GM19328 (cell line): ENCODE data around the gene ROPN1L.

ENCODE experiments used
- ATAC-seq: cut with Tn5 transposase; IDR thresholded peaks from one replicate; pipeline ENCODE4 v1.9.1; 2021; ENCODE audit warnings: mild to moderate bottlenecking, moderate library complexity; ENCODE audit not compliant: unreplicated experiment

The ROPN1L gene

DNA sequence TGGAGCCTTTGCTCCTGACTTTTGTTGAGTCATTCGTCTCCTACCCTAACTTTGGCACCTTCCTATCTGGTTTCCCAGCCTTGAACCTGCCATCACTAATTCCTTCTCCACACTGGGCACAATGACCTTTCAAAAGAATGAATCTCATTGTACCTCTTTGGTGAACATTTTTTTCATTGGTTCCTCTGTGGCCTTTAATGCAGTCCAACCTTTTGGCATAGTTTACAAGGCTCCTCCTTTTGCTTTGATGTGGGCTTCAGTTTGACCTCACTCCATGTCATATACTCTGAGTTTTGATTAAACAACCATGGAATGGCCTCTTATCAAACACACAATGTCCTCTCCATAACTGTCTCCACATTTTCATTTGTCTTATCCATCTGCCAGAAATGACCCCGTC, 14.5 kb upstream of the ROPN1L start:
- ATAC-seq: no peak

DNA sequence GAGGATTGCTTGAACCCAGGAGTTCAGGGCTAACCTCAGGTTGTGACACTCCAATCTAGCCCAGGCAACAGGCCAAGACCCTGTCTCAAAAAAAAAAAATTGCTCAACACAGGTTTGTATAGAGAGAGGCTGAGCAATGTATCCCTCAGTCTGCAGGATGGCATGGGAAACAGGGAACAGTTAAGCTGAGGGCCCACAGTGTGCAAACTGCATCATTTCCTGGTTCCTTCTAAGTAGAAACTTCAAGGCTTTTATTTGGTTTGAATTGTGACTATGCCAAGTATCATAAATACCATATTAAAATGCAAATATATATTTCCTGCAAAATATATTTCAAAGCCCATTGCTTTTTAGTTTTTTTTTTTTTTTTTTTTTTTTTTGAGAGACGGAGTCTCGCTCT, 13.7 kb upstream of the ROPN1L start:
- ATAC-seq: no peak

DNA sequence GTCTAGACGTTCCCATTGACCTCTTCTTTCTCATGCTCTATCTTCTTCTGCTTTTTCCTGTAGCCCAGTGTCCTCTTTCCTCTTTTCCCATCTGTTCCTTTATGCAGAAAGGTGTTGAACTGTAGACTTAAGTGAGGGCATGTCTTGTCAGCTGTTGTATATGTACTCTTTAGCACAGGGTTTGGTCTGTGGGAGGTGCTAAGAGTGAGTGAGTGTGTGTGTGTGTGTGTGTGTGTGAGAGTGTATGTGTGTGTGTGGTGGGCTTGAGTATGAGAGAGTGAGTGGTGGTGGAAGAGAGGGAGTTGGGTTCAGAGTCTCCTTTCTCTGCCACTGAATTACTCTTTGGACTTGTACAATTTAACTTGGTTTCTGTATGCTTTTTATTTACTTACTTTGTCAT, 10.3 kb upstream of the ROPN1L start:
- ATAC-seq: no peak

DNA sequence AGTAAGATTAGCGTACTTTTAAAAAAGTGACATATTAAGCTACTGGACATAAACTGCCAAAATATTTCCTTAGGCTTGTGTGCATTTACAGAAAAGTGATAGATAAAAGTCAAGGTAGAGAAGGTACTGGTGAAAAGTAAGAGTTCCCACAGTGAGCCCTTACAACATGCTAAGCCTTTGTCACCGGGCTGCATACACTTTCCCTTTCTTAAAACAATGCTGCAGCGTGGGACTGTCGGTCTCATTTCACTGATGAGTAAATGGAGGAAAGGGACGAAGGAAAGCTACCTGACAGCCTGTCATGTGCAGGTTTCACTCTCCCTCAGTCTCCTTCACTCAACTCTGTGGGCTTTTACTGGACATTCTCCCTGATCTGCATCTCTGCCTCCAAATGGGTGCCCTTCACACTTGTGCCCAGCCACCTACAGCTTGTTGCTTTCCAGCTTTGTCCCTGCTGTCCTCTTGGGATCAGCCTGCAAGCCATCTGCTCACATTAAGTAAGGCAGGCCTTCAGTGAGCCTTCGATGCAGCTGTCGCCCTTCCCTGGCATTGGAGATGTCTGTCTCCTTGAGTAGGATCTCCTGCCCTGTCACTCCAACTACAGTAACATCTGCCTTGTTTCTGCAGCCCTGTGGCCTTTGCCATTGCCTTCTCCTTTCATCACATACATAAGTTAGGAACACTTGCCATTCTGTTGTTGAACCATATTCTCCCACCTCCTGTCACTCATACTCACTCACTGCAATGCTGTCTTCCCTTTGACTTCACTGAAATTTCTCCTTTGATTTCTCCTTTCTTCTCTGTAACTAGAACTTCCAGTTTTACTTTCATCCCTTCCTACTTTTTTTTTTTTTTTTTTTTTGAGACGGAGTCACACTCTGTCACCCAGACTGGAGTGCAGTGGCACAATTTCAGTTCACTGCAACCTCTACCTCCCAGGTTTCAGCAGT, 9.3 kb upstream of the ROPN1L start:
- ATAC-seq: no peak

DNA sequence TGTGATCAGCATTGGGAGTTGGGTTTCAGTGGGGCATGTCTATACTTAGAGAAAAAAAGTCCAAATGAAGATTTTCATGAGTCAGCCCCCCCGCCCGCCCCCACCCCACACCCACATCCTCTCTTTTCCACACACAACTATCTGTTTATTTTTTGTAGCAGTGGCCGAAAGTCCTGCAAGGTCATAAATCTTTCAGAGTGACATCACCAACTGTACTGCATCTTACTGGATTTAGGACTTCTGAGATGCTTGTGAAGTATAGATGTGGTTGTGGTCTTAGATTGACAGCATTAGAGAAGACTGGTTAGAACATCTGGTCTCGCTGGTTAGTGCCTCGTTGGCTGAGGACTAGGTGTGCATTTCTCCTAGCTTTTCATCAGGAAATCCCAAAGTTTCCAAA, 7.3 kb upstream of the ROPN1L start:
- ATAC-seq: no peak

DNA sequence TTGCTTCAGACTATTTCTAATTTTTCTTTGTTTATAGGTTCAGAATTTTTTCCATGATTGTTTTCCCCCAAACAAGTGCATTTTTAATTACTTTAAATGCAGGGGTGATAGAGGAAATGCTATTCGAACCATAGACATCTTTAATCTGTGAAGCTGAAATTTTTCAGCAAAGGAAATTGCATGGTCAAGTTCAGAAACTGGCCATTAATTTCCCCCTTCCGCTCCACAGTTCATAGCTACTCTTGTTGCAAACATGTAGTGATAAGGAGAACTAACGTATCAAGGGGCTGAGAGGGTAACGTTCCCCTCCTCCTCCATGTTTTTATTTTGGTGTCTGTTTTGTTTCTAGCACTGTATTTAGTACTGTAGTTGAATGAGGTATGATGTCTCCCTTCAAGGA, 3.4 kb upstream of the ROPN1L start:
- ATAC-seq: no peak

DNA sequence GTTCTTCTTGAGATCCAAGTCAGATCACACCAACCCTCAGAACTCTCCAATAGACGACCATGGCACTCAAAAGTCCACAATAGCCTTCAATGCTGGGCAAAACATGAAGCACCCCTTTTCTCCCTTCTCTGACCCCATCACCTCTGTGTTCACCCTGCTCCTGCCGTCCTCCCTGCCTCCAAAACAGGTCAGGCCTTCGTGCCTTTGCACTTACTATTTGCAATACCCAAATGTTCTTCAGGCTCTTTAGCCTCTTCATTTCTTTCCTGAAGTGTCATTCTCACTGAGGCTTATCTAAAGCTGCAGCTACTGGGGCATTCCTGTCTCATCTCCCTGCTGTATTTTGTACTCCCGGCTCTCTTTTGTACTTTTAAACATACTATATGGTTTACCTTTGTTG, 2.0 kb upstream of the ROPN1L start:
- ATAC-seq: no peak

DNA sequence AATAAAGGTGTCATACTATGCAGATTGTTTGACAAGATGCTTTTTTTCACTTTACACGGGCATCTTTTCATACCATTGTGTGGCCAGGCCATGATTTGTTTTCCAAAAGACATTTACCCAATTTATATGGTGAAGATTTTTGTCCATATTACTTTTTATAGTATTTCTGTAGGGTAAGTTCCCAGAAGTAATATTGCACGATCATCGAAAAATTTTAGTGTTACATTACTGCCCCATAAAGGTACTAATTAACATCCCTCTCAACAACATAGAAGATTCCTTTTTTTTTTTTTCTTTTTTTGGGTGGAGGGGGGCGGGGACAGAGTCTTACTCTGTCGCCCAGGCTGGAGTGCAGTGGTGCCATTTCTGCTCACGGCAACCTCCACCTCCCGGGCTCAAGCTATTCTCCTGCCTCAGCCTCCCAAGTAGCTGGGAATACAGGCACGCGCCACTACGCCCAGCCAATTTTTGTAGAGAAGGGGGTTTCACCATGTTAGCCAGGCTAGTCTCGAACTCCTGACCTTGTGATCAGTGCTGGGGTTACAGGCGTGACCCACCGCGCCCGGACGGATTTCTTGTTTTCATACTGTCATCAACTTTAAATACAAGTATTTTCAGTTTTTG, 1.2 kb upstream of the ROPN1L start:
- no peak for ATAC-seq

DNA sequence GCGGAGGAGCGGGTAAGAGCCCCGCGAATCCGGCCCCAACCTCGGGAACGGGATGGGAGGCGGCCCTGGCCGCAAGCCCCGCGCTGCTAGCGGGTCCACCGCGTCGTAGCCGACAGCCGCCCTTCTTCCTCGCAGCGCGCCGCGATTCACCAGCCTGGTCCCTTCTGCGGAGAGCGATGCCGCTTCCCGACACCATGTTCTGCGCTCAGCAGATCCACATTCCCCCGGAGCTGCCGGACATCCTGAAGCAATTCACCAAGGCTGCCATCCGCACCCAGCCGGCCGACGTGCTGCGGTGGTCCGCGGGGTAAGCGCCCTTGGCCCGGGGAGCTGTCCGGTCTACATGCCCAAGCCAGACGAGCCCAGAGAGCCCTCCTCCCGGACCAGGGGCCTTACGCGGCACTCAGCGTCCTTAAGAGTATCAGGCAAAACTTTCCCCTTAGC, 335 bp downstream of the ROPN1L start:
- peak; percentile 46 for ATAC-seq

DNA sequence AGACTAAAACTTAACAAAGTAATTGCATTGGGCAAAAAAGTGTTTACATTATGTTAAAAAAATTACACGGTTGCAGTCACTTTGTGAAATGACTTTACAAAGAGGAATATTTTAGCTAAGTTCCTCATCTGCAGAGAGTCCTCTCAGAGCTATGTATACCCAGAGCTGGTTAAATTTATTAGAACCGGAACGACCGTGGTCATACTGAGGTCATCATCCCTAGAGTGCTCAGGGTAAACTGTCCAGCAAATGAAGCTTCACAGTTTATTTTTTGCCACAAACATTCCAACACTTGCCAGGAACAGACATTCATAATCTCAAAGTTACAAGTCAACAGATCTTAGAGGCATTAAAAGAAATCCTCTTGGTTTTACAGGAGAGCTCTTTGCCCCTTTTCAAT, 897 bp downstream of the ROPN1L start:
- ATAC-seq: no peak

DNA sequence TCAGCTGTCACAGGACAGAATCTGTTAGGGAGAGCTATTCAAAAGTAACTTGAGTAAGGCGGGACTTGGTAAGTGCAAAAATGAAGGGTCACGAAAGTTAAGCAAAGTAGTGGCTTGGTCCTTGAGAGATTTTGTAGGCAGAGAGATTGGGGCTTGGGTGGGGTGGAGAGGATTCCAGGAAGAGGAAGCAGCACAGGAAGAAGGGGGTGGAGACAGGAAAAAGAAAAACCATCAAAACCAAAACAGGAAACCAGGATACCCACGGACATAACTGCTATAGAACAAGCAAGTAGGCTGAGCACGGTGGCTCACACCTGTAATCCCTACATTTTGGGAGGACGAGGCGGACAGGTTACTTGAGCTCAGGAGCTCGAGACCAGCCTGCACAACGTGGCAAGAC, 3.7 kb downstream of the ROPN1L start:
- no peak for ATAC-seq

DNA sequence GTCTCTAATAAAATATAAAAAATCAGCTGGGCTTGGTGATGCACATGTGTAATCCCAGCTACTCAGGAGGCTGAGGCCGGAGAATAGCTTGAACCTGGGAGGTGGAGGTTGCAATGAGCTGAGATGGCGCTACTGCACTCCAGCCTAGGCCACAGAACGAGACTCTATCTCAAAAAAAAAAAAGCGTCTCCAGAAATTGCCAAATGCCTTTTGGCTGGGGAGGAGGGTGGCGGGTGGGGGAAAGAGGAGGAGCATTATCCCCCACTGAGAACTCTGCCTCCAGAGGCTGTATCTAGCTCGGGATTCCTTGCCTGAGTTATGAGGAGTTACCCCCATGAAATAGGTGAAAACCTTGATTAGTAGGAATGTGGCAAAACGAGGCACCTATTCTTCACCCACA, 4.8 kb downstream of the ROPN1L start:
- no peak for ATAC-seq

DNA sequence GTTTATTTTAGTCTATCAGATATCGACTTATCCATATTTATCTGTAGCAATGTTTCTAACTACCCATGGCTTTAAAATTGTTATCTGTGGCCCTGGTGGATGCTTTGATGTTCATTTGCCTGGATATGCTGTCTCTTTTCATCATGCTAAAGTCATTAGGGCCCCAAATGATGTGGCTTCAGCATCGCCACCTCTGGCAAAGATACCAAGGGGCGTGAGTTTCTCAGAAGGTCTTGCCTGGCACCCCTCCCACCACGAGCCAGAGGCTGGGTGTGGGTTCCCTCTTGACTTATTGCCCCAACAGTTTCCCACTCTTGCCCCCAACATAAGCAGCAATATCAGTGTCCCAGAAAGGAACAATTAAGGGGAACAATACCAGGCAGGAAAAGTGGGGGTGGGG, 5.4 kb downstream of the ROPN1L start:
- ATAC-seq: no peak

DNA sequence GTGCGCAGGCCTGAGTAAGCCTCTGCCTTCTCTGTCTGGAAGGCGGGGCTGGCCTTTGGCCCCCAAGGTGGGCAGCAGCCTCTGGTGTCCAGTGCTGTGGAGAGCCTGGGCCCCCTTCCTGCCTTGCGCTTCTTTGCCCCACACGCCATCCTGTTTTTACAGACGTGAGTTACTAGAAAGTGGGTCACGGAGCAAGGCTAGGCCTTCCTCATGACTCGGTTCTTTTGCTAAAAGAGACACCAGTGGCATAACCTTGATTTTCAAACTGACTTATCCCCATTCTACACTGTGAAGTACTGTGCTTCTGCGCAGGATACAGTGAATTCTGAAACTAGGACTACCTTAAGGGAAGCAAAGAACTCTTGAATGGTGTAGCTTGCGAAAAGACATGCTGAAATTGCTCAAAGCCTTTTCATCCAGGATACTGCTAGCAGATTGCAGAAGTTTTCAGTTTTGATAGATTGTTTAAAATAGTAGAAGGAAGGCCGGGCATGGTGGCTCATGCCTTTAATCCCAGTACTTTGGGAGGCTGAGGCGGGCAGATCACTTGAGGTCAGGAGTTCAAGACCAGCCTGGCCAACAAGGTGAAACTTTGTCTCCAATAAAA, 7.2 kb downstream of the ROPN1L start:
- ATAC-seq: no peak

DNA sequence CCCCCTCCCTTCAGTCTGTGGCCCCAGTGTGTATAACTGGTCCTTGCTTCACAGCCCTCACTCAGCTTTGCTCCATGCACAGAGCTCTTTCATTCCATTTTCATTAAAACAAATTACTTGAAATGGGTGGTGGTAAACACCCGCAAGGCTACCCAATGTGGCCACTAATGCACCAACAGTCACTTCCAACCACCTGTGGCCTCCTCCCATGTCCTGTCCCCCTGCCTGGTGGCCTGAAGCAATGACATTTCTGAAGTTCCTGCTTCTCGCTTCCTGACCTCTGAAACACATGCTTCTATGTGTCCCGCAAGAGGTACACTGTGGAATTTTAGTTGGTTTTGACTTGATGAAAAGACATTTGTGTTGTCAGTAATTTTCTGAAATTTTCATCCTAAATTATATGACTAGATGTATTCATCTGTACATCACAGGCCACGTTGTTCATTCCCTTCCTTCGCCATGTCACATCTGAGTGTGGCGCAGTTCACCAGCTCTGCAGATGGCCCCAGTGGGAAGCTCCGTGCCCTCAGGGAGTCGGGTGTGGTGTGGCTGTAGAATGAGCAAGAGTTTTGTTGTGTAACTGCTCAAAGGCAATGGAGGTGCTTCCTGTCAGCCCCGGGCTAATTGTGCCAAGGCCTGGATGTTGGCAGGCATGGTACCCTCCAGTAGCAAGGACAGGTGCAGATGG, 9.6 kb downstream of the ROPN1L start:
- ATAC-seq: no peak

DNA sequence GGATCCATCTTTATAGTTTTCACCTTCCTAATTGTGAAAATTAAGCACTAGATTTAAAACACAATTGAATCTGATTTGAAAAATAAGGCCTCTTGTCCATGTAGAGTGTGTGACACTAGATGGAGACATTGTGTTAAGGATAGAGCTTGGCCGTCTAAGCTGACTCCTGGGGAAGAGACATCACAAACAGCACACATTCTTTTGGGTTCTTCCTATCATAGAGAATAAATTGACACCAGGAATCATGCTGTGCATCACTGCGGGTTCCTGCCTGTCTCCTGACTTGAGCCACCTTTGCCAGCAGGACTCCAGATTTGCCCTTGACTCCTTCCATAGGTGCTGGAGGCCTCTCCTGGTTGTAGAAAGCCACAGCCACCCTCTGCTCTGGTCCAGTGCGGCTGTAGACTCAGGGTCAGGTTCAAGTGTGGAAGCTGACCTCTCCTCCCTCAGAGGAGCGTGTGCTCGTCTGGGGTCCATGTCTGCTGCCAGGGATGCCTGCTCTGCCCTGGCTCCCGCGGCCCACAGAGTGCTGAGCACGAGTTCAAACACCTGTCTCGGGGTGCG, 11.2 kb downstream of the ROPN1L start:
- peak; percentile 66 for ATAC-seq

DNA sequence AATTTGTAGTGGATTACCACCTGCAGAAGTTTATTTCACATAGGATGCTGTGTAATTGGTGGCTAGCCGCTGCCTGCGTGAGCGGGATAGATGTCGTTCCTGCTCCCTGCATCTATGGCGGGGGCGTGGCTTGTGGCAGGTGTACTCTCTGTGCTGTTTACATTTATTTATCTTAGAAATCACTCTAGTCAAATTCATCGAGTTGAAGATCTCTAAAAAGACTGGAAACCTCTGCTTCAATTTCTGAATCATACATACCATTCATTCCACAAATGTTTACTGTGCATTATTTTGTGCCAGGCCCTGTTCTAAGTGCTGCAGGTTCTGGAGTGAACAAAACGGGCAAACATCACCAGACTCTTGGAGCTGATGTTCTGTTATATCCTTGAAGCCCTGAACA, 11.9 kb downstream of the ROPN1L start:
- ATAC-seq: no peak

DNA sequence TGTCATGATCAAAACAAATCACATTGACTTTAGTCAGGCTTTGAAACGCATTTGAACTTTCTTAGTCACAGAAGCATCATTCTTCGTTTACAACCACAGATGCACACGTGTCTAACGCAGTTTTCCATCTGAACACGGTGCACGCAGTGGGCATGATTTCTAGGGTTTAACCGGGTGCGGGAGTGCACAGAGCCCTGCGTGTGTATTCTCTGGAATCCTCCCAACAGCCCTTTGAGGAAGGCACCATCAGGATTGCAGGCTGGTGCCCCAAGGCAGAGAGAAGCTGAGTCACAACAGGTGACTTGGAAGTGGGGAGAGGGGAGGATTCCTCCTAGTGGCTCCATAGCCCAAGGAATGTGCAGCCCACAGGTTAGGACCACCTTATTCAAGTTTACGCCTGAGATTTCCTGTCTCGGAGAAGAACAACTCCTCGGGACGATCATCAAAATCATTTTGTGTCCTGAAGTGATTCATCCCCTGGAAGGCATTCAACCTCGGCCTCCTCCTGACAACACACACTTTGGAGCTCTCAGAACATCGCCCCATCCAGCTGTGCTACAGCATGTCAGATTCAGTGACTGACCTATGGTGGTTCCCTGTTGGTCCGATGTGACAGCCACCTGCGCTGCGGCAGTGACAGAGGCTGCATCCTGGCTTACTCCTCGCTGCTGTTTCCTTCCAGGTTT, 13.1 kb downstream of the ROPN1L start:
- ATAC-seq: no peak

DNA sequence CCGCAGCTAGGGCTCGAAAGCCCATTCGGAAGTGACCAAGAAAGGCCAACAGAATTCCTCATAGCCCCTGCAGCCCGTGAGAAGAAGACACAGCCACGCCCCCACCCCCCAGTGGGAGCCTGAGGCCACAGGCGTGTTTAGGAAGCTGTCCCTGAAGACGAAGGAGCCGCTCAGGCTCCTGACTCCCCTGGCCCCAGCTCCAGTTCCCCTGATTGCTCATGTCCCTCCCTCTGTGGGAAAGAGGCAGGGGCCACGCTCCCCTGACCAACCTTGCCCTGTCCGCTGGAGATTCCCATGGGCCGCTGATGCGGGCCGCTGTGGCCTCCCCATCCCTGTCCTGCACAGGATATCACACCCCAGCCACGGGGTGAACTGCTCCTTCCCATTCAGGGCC, 13.6 kb downstream of the ROPN1L start:
- ATAC-seq: no peak

DNA sequence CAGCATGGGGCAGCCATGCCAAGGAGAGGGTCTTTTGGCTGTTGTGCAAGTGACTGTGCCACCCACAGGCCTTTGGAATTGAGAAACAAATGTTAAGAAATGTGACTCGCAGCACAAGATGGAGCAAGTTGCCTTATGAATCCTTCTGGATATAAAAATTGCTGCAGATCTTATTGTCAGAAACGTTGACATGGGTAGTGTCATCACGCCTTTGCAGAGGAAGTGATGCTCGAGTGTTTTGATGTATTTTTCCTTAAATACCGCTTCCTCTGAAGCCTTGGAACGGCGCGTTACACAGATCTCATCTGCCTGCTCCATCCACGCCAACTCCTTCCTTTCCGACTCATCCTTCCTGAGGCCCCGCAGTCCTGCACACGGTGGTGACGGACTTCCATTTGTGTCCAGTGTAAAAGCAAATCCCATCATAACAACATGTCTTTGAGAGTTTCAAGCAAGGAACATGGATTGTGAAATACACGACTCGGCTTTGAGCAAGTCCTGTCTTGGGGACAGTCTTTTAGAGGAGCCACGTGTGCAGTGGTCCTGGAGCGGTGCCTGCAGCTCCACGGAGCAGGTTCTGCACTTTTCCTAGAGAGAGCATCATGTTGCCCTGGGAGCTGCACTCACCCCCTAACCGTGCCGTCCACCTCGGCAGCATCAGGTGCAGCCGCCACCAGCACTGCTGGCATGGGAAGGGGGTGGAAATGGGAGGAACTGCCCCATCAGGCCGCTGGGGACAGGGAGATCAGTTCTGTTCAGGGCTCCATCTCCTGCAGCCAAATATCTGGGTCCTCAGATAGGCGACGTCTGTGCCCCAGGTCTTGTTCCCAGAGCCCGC, 15.1 kb downstream of the ROPN1L start:
- no peak for ATAC-seq
